Measurements from ENCODE around the gene SOS1.

Gene SOS1

GRCh38 chr2:38978296-38978903 lies 142.5 kb downstream of the SOS1 start:
- 90% methylated on average over 4 of the region's 5 CpGs for WGBS
- no peak for DNase-seq

GRCh38 chr2:38977047-38977446 lies 143.8 kb downstream of the SOS1 start:
- no peak overlapping the region for H4K8ac ChIP-seq (ENCODE audit: low read length)
- H2BK12ac ChIP-seq (ENCODE audit: low read length in 2 of 2), result no peak overlapping the region
- no peak overlapping the region for H3K9ac ChIP-seq (ENCODE audit: low read length)
- 94% methylated on average over 1 of the region's 3 CpGs for WGBS
- H2AK5ac ChIP-seq (ENCODE audit: low read length, severe bottlenecking), result no peak overlapping the region
- no peak overlapping the region for H2AFZ ChIP-seq (ENCODE audit: low read depth, low read length)
- H3K4ac ChIP-seq (ENCODE audit: low read depth in 1 of 2, low read length in 2 of 2), result no peak overlapping the region
- H3K18ac ChIP-seq (ENCODE audit: low read depth in 1 of 2, low read length in 2 of 2), result no peak overlapping the region
- no peak overlapping the region for H3K14ac ChIP-seq (ENCODE audit: low read length in 2 of 2)
- no peak overlapping the region for H3K27ac ChIP-seq (ENCODE audit: low read length, poor library complexity, severe bottlenecking)
- no peak overlapping the region for H3K4me2 ChIP-seq (ENCODE audit: low read length, poor library complexity, severe bottlenecking)
- no peaks in the 10 kb centered on the region for H3K9me3 ChIP-seq (ENCODE audit: control insufficient read depth, low read length)
- H3K79me1 ChIP-seq (replicated peaks; ENCODE audit: low read length, poor library complexity, severe bottlenecking), result no peaks in the 10 kb centered on the region
- no peaks in the 10 kb centered on the region for H3K27me3 ChIP-seq (ENCODE audit: control insufficient read depth in 1 of 2, insufficient read depth in 1 of 2, low read length in 2 of 2)
- H3K4me3 ChIP-seq (ENCODE audit: insufficient read depth in 1 of 2, low read depth in 1 of 2, low read length in 2 of 2), result no peak overlapping the region
- no peak overlapping the region for H3K23ac ChIP-seq (ENCODE audit: low read length in 2 of 2)
- H4K91ac ChIP-seq (ENCODE audit: low read length), result no peak overlapping the region
- no peaks in the 10 kb centered on the region for H3K4me1 ChIP-seq (ENCODE audit: control insufficient read depth, insufficient read depth, low read depth, low read length)
- no peak for DNase-seq
- H3K36me3 ChIP-seq (ENCODE audit: control insufficient read depth in 1 of 2, insufficient read depth in 2 of 2, low read depth in 1 of 2, low read length in 2 of 2), result peaks cover 0 to 24% of the 10 kb centered on the region in 2 experiments
- H2BK120ac ChIP-seq (ENCODE audit: low read depth, low read length), result no peak overlapping the region
- H2BK15ac ChIP-seq (ENCODE audit: low read depth, poor library complexity, severe bottlenecking), result no peak overlapping the region
- no peak overlapping the region for H2BK5ac ChIP-seq (ENCODE audit: low read depth, low read length, poor library complexity, severe bottlenecking)

More at GRCh38 chr2:38978296-38978903, 142.5 kb downstream of the SOS1 start:
- H2BK5ac ChIP-seq (ENCODE audit: low read depth, low read length, poor library complexity, severe bottlenecking), result no peak overlapping the region
- H3K4ac ChIP-seq (ENCODE audit: low read depth in 1 of 2, low read length in 2 of 2), result no peak overlapping the region
- H3K4me1 ChIP-seq (ENCODE audit: control insufficient read depth, insufficient read depth, low read depth, low read length), result no peaks in the 10 kb centered on the region
- H4K8ac ChIP-seq (ENCODE audit: low read length), result no peak overlapping the region
- no peaks in the 10 kb centered on the region for H3K9me3 ChIP-seq (ENCODE audit: control insufficient read depth, low read length)
- no peak overlapping the region for H3K14ac ChIP-seq (ENCODE audit: low read length in 2 of 2)
- H2BK15ac ChIP-seq (ENCODE audit: low read depth, poor library complexity, severe bottlenecking), result no peak overlapping the region
- no peak overlapping the region for H3K23ac ChIP-seq (ENCODE audit: low read length in 2 of 2)
- H3K36me3 ChIP-seq (ENCODE audit: control insufficient read depth in 1 of 2, insufficient read depth in 2 of 2, low read depth in 1 of 2, low read length in 2 of 2), result peaks cover 0 to 37% of the 10 kb centered on the region in 2 experiments
- H3K79me1 ChIP-seq (replicated peaks; ENCODE audit: low read length, poor library complexity, severe bottlenecking), result no peaks in the 10 kb centered on the region
- no peak overlapping the region for H3K9ac ChIP-seq (ENCODE audit: low read length)
- H3K27ac ChIP-seq (ENCODE audit: low read length, poor library complexity, severe bottlenecking), result no peak overlapping the region
- no peak overlapping the region for H2AFZ ChIP-seq (ENCODE audit: low read depth, low read length)
- H2AK5ac ChIP-seq (ENCODE audit: low read length, severe bottlenecking), result no peak overlapping the region
- H2BK12ac ChIP-seq (ENCODE audit: low read length in 2 of 2), result no peak overlapping the region
- H3K27me3 ChIP-seq (ENCODE audit: control insufficient read depth in 1 of 2, insufficient read depth in 1 of 2, low read length in 2 of 2), result no peaks in the 10 kb centered on the region
- no peak overlapping the region for H3K4me2 ChIP-seq (ENCODE audit: low read length, poor library complexity, severe bottlenecking)
- H2BK120ac ChIP-seq (ENCODE audit: low read depth, low read length), result no peak overlapping the region
- H4K91ac ChIP-seq (ENCODE audit: low read length), result no peak overlapping the region
- H3K4me3 ChIP-seq (ENCODE audit: insufficient read depth in 1 of 2, low read depth in 1 of 2, low read length in 2 of 2), result no peak overlapping the region
- no peak overlapping the region for H3K18ac ChIP-seq (ENCODE audit: low read depth in 1 of 2, low read length in 2 of 2)

DNA sequence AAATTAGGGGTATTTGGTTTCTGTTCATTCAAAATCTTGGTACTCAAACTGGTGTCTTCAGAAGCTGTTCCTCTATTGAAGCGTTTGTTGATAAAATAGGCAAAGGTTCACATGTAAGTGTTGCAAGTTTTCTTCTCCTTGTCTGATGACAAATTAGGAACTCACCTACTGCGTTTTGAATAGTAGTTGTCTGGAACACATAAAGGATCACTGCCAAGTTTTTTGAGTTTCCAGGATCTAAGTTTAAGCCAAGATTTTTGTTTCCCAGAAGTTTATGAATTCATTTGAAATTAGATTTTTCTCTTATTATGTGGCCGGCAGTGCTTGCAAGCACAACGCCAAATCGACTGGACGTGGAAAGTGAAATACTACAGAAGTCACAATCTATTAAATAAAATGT lies 145.8 kb downstream of the SOS1 start:
- H3K36me3 ChIP-seq (ENCODE audit: control insufficient read depth in 1 of 2, insufficient read depth in 2 of 2, low read depth in 1 of 2, low read length in 2 of 2), result peaks cover 0 to 7% of the 10 kb centered on the region in 2 experiments
- no peak overlapping the region for H2BK12ac ChIP-seq (ENCODE audit: low read length in 2 of 2)
- no peak overlapping the region for H2AFZ ChIP-seq (ENCODE audit: low read depth, low read length)
- no peak overlapping the region for H3K14ac ChIP-seq (ENCODE audit: low read length in 2 of 2)
- no peak overlapping the region for H3K27ac ChIP-seq (ENCODE audit: low read length, poor library complexity, severe bottlenecking)
- no peak overlapping the region for H2AK5ac ChIP-seq (ENCODE audit: low read length, severe bottlenecking)
- no peak overlapping the region for H3K4ac ChIP-seq (ENCODE audit: low read depth in 1 of 2, low read length in 2 of 2)
- no peak overlapping the region for H2BK5ac ChIP-seq (ENCODE audit: low read depth, low read length, poor library complexity, severe bottlenecking)
- no peak overlapping the region for H4K91ac ChIP-seq (ENCODE audit: low read length)
- H3K4me3 ChIP-seq (ENCODE audit: insufficient read depth in 1 of 2, low read depth in 1 of 2, low read length in 2 of 2), result no peak overlapping the region
- no peak overlapping the region for H4K8ac ChIP-seq (ENCODE audit: low read length)
- H3K23ac ChIP-seq (ENCODE audit: low read length in 2 of 2), result no peak overlapping the region
- H3K79me1 ChIP-seq (replicated peaks; ENCODE audit: low read length, poor library complexity, severe bottlenecking), result no peaks in the 10 kb centered on the region
- H3K9ac ChIP-seq (ENCODE audit: low read length), result no peak overlapping the region
- DNase-seq, result no peak
- no peak overlapping the region for H3K4me2 ChIP-seq (ENCODE audit: low read length, poor library complexity, severe bottlenecking)
- no peak overlapping the region for H3K18ac ChIP-seq (ENCODE audit: low read depth in 1 of 2, low read length in 2 of 2)
- WGBS, result 97% methylated on average over 2 of the region's 6 CpGs
- no peaks in the 10 kb centered on the region for H3K4me1 ChIP-seq (ENCODE audit: control insufficient read depth, insufficient read depth, low read depth, low read length)
- H2BK15ac ChIP-seq (ENCODE audit: low read depth, poor library complexity, severe bottlenecking), result no peak overlapping the region
- no peaks in the 10 kb centered on the region for H3K9me3 ChIP-seq (ENCODE audit: control insufficient read depth, low read length)
- no peak overlapping the region for H2BK120ac ChIP-seq (ENCODE audit: low read depth, low read length)
- H3K27me3 ChIP-seq (ENCODE audit: control insufficient read depth in 1 of 2, insufficient read depth in 1 of 2, low read length in 2 of 2), result no peaks in the 10 kb centered on the region

GRCh38 chr2:38973266-38973665 lies 147.6 kb downstream of the SOS1 start:
- no peak overlapping the region for H3K27ac ChIP-seq (ENCODE audit: low read length, poor library complexity, severe bottlenecking)
- H3K4ac ChIP-seq (ENCODE audit: low read depth in 1 of 2, low read length in 2 of 2), result no peak overlapping the region
- H3K4me2 ChIP-seq (ENCODE audit: low read length, poor library complexity, severe bottlenecking), result no peak overlapping the region
- no peak overlapping the region for H3K4me3 ChIP-seq (ENCODE audit: insufficient read depth in 1 of 2, low read depth in 1 of 2, low read length in 2 of 2)
- H3K23ac ChIP-seq (ENCODE audit: low read length in 2 of 2), result no peak overlapping the region
- no peak overlapping the region for H2BK12ac ChIP-seq (ENCODE audit: low read length in 2 of 2)
- no peak overlapping the region for H2AK5ac ChIP-seq (ENCODE audit: low read length, severe bottlenecking)
- H2BK15ac ChIP-seq (ENCODE audit: low read depth, poor library complexity, severe bottlenecking), result no peak overlapping the region
- H3K9me3 ChIP-seq (ENCODE audit: control insufficient read depth, low read length), result no peaks in the 10 kb centered on the region
- no peaks in the 10 kb centered on the region for H3K27me3 ChIP-seq (ENCODE audit: control insufficient read depth in 1 of 2, insufficient read depth in 1 of 2, low read length in 2 of 2)
- no peak for DNase-seq
- H3K14ac ChIP-seq (ENCODE audit: low read length in 2 of 2), result no peak overlapping the region
- peaks cover 3 to 5% of the 10 kb centered on the region in 2 experiments for H3K36me3 ChIP-seq (ENCODE audit: control insufficient read depth in 1 of 2, insufficient read depth in 2 of 2, low read depth in 1 of 2, low read length in 2 of 2)
- H3K9ac ChIP-seq (ENCODE audit: low read length), result no peak overlapping the region
- no peak overlapping the region for H2BK120ac ChIP-seq (ENCODE audit: low read depth, low read length)
- H3K18ac ChIP-seq (ENCODE audit: low read depth in 1 of 2, low read length in 2 of 2), result no peak overlapping the region
- H3K4me1 ChIP-seq (ENCODE audit: control insufficient read depth, insufficient read depth, low read depth, low read length), result no peaks in the 10 kb centered on the region
- H4K8ac ChIP-seq (ENCODE audit: low read length), result no peak overlapping the region
- no peak overlapping the region for H4K91ac ChIP-seq (ENCODE audit: low read length)
- H2BK5ac ChIP-seq (ENCODE audit: low read depth, low read length, poor library complexity, severe bottlenecking), result no peak overlapping the region
- H2AFZ ChIP-seq (ENCODE audit: low read depth, low read length), result no peak overlapping the region
- no peaks in the 10 kb centered on the region for H3K79me1 ChIP-seq (replicated peaks; ENCODE audit: low read length, poor library complexity, severe bottlenecking)
